Loucy (cell line): ENCODE data around the gene PEX3.

Experiments used
- EZH2phosphoT487 ChIP-seq: fragments of 200-600 bp; IDR thresholded peaks from 2 replicates; pipeline ENCODE4 v1.6.1; 2018; ENCODE audit warnings: antibody characterized with exemption, mild to moderate bottlenecking, moderate library complexity, borderline replicate concordance
- TF ChIP-seq, protein P1 (sequence below): fragments of 200-600 bp; sonication (generic); conservative IDR thresholded peaks from 2 replicates; pipeline ENCODE4 v1.5.1; 2014; ENCODE audit warnings: mild to moderate bottlenecking, antibody characterized with exemption, low read length

DNA sequence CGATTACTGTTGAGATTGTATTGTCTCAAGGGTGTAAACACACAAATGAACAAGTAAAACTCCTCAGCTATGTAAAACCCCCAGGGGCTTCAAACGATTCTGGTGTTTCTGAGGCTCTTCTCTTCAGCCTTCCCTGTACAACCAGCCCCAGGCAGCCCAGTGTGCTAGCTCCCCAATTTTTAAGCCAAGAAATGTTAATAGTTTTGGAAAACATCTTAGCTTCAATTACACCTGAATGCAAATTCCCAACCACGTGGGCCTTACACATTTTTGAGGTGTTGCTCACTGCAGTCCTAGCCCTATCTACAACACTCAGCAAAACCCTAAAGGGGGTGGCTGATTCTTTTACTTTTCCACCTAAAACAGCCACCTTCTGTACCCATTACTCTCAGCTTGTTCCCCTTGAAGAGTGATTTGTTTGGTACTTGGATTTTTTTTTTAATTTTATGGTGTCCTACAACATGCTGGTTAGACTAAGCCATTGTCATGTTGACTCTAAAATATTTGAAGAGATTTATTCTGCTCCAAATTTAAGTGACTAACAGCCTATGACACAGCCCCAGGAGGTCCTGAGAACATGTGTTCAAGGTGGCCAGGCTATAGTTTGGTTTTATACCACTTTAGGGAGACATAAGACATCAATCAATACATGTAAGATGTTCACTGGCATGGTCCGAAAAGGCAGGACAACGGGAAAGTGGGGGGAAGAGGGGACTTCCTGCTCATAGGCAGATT lies 48.8 kb upstream of the PEX3 start:
- TF ChIP-seq, protein P1, sequence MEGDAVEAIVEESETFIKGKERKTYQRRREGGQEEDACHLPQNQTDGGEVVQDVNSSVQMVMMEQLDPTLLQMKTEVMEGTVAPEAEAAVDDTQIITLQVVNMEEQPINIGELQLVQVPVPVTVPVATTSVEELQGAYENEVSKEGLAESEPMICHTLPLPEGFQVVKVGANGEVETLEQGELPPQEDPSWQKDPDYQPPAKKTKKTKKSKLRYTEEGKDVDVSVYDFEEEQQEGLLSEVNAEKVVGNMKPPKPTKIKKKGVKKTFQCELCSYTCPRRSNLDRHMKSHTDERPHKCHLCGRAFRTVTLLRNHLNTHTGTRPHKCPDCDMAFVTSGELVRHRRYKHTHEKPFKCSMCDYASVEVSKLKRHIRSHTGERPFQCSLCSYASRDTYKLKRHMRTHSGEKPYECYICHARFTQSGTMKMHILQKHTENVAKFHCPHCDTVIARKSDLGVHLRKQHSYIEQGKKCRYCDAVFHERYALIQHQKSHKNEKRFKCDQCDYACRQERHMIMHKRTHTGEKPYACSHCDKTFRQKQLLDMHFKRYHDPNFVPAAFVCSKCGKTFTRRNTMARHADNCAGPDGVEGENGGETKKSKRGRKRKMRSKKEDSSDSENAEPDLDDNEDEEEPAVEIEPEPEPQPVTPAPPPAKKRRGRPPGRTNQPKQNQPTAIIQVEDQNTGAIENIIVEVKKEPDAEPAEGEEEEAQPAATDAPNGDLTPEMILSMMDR = no peak
- TF ChIP-seq EZH2phosphoT487 = no peak
